ENCODE data around the gene UQCC3. TPM values are rescaled to one million over a fixed set of nuclear protein-coding genes. Genes with fewer than 3 reads are reported as not detected.

UQCC3 gene
- total RNA-seq, 1 donor from 2014 or later: 27.9 TPM

DNA sequence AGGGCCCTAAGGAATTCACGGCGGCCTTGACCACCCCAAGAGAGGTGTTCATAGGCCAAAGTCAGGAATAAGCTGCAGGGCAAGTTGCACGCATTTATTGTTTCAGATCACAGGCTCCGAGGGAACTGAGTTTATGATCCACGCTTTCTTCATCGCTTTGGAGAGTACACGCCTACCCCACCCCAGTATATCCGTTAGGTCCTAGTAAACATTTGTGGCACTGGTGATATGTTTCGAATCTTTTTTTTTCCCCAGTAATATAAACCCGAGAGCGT lies 25.9 kb upstream of the UQCC3 start:
- Histone ChIP-seq H3K27me3 (ENCODE audit: control insufficient read depth, insufficient read depth, low read length) (no peaks in the 10 kb centered on the region), H3K36me3 (ENCODE audit: control insufficient read depth, insufficient read depth, low read length) (peaks cover 18% of the 10 kb centered on the region), H3K4me3 (ENCODE audit: low read depth, low read length) (peak overlapping the region; percentile 89)
- TF ChIP-seq, protein P1, sequence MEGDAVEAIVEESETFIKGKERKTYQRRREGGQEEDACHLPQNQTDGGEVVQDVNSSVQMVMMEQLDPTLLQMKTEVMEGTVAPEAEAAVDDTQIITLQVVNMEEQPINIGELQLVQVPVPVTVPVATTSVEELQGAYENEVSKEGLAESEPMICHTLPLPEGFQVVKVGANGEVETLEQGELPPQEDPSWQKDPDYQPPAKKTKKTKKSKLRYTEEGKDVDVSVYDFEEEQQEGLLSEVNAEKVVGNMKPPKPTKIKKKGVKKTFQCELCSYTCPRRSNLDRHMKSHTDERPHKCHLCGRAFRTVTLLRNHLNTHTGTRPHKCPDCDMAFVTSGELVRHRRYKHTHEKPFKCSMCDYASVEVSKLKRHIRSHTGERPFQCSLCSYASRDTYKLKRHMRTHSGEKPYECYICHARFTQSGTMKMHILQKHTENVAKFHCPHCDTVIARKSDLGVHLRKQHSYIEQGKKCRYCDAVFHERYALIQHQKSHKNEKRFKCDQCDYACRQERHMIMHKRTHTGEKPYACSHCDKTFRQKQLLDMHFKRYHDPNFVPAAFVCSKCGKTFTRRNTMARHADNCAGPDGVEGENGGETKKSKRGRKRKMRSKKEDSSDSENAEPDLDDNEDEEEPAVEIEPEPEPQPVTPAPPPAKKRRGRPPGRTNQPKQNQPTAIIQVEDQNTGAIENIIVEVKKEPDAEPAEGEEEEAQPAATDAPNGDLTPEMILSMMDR (IDR thresholded peaks at IDR 0.05; ENCODE audit: insufficient read depth, low read length, severe bottlenecking): no peak
- FAIRE-seq: no peak
- DNase-seq (ENCODE audit: low read depth): no peak

DNA sequence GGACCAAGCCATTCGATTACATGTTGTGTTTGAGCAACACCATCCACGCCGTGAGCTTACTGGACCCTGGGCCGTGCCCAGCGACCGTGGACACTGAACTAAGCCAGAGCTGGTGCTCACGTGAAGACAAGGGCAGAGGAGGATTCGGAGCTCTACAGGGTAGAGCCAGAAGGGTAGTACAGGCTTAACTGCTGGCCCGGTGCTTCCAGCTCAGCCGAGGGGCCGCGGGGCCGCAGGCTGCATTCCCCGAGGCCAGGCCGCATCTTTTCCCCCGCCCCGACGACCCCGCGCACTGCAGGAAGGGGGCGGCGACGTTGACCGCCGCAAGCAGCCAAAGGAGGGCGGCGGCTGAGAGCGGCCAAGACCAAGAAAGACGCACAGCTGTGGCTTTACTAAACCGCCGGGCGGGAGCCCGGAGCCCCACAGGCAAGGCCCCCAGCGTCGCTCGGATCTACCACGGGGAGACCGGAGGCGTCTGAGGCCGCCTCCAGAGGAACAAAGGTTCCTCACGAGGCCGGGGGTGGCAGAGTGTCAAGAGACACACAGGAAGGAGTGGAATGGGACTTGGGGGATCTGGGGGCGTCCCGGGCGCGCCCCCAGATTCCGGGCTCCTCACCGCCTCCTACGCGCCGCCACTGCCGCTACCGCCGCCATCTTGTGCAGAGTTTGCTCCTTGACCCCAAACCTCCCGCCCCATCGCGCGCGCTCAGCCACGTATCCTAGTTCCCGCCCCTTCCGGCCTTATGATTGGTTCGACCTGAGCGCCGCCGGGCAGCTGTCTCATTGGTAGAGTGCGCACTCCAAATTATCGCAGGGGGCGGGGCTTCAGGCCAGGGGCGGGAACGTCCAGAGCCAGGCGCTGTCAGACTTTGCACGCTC lies 25.3 kb upstream of the UQCC3 start, which contains the start of gene GANAB:
GANAB (minus strand) TSS at position 668 of the 879 bp plus-strand sequence; CDS start at position 654, 14 bp downstream.
- TF ChIP-seq, protein P1 (IDR thresholded peaks at IDR 0.05; ENCODE audit: insufficient read depth, low read length, severe bottlenecking): no peak
- Histone ChIP-seq H3K4me3 (ENCODE audit: low read depth, low read length) (peak within 1 kb of the TSS; percentile 89), H3K36me3 (ENCODE audit: control insufficient read depth, insufficient read depth, low read length) (peaks cover 18% of the 10 kb centered on the region), H3K27me3 (ENCODE audit: control insufficient read depth, insufficient read depth, low read length) (no peaks in the 10 kb centered on the region)
- no peak for FAIRE-seq
- peak; percentile 87 for DNase-seq (ENCODE audit: low read depth)

DNA sequence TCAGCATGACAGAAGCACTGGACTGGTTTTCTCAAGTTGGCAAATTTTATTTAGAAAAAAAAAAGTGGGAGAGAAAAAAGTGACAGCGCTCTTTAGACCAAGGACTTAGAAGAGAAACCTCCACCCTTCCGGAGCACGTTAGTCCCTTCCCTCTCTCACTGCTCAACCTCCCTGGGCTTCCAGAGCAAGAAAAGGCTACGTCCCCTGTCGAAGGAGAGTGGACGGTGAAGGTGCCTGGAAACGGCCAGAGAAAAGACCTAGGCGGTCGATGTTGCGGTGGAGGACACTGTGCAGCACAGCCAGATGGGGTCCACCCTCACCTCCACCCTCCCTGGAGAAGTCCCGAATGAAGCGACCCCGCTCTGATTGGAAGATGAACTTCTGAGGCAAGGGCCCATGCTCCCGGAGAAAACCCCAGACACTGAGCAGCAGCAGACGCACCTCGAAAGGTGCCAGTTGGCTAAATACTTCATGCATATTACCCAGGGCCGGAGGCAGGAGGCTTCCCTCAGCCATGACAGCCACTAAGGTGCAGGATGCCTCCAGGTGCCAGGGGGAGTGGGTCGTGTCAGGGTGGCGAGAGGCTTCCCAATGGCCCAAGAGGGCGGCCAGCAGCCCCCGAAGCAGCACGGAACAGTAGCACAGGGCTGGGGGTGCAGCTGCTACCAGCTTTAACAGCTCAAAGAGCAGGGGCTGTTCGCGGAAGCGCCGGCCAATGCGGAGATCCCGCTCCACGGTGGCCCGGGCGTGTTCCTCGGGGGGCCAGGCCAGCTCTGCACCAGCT lies 24.5 kb upstream of the UQCC3 start:
- Histone ChIP-seq H3K27me3 (ENCODE audit: control insufficient read depth, insufficient read depth, low read length) (no peaks in the 10 kb centered on the region), H3K36me3 (ENCODE audit: control insufficient read depth, insufficient read depth, low read length) (peaks cover 18% of the 10 kb centered on the region), H3K4me3 (ENCODE audit: low read depth, low read length) (no peak overlapping the region)
- DNase-seq (ENCODE audit: low read depth) (no peak), FAIRE-seq (no peak)
- TF ChIP-seq, protein P1 (IDR thresholded peaks at IDR 0.05; ENCODE audit: insufficient read depth, low read length, severe bottlenecking): no peak

DNA sequence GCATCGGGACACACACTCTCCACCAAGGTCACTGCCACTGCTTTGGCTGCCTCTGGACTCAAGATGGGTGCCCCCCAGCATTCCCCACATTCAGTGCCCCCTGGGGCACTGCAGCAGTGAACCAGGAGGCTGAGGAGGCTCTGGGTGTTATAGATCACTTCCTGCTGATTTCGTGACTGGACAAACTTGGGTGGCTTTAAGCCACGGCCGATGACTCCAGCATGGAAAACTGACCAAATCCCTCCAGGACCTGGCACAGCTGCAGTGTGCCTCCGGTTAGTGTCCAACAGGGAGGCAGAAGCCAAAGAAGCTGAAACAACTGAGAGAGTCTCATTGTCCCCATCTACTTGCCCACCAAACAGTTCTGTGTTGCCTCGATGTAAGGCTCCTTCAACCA lies 23.9 kb upstream of the UQCC3 start:
- Histone ChIP-seq H3K4me3 (ENCODE audit: low read depth, low read length) (no peak overlapping the region), H3K27me3 (ENCODE audit: control insufficient read depth, insufficient read depth, low read length) (no peaks in the 10 kb centered on the region), H3K36me3 (ENCODE audit: control insufficient read depth, insufficient read depth, low read length) (peaks cover 18% of the 10 kb centered on the region)
- DNase-seq (ENCODE audit: low read depth) (no peak), FAIRE-seq (no peak)
- TF ChIP-seq, protein P1 (IDR thresholded peaks at IDR 0.05; ENCODE audit: insufficient read depth, low read length, severe bottlenecking): no peak

DNA sequence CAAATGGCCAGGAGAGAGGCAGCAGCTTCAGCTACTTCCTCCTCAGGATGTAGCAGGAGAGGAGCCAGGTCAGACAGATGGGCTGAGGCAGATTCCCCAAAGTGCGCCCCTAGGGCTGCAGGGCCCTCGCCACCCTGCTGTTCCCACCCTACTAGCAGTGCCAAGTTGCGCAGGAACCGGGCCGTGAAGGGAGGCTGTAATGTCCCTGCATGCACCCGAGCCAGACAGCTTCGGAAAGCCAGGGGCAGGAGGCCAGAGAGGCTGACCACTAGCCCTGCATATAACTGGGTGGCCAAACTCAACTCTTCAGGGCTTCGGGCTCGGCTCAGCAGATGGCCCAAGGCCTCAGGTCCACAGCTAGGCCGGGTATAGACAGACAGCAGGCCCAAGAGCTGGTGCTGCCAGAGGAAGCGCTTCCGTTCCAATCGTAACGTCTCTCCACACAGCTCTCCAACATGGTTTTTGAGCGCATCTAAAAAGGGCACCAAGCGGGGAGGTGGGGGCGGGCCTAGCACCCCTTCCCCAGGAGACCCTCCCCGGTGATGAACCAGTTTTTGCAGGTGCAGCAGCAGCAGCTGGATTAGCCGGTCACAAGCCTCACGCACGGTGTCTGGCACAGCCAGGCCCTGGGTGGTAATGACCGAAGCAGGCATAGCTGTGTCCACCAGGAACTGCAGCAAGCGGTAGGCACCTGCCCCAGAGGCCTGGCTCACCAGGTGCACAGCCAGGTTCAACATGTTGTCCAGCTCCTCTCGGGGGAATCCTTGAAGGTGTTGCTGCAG lies 23.1 kb upstream of the UQCC3 start:
- Histone ChIP-seq H3K4me3 (ENCODE audit: low read depth, low read length) (no peak overlapping the region), H3K36me3 (ENCODE audit: control insufficient read depth, insufficient read depth, low read length) (peaks cover 18% of the 10 kb centered on the region), H3K27me3 (ENCODE audit: control insufficient read depth, insufficient read depth, low read length) (no peaks in the 10 kb centered on the region)
- DNase-seq (ENCODE audit: low read depth) (no peak), FAIRE-seq (no peak)
- TF ChIP-seq, protein P1 (IDR thresholded peaks at IDR 0.05; ENCODE audit: insufficient read depth, low read length, severe bottlenecking): no peak
